Smooth muscle cell (in vitro differentiated cells): ENCODE results near the gene DLGAP1. TPM values are rescaled to one million over a fixed set of nuclear protein-coding genes. Genes with fewer than 3 reads are reported as not detected.

Experiments
- DNase-seq: peaks from one replicate; lab custom pipeline; 2025; ENCODE audit not compliant: unreplicated experiment; lab: John Stamatoyannopoulos, UW
- H2AFZ ChIP-seq: fragments of 200-600 bp; sonication (generic); 2 replicates; pipeline ENCODE4 v1.6.0; 2016; ENCODE audit warnings: antibody characterized with exemption, low read depth, mild to moderate bottlenecking
- H3F3A ChIP-seq: fragments of 200-600 bp; sonication (generic); 2 replicates; pipeline ENCODE4 v1.6.0; 2017; ENCODE audit warnings: antibody characterized with exemption, low read depth
- H3K27ac ChIP-seq: fragments of 200-600 bp; sonication (generic); 2 replicates; pipeline ENCODE4 v1.5.1; 2016; ENCODE audit warnings: low read depth, mild to moderate bottlenecking
- H3K27me3 ChIP-seq: fragments of 200-600 bp; sonication (generic); 2 replicates; pipeline ENCODE4 v1.6.1; 2016; ENCODE audit warnings: low read depth, mild to moderate bottlenecking
- H3K36me3 ChIP-seq: fragments of 200-600 bp; sonication (generic); 2 replicates; pipeline ENCODE4 v1.5.1; 2016; ENCODE audit warnings: low read depth
- H3K4me1 ChIP-seq: fragments of 200-600 bp; sonication (generic); 2 replicates; pipeline ENCODE4 v1.5.1; 2016; ENCODE audit warnings: low read depth
- H3K4me2 ChIP-seq: fragments of 200-600 bp; sonication (generic); 2 replicates; pipeline ENCODE4 v1.6.0; 2016; ENCODE audit warnings: mild to moderate bottlenecking
- H3K4me3 ChIP-seq: fragments of 200-600 bp; sonication (generic); 2 replicates; pipeline ENCODE4 v1.5.1; 2016; ENCODE audit warnings: mild to moderate bottlenecking
- H3K79me2 ChIP-seq: fragments of 200-600 bp; sonication (generic); 2 replicates; pipeline ENCODE4 v1.6.0; 2016; ENCODE audit warnings: low read depth, mild to moderate bottlenecking
- H3K9ac ChIP-seq: fragments of 200-600 bp; sonication (generic); 2 replicates; pipeline ENCODE4 v1.6.0; 2016; ENCODE audit warnings: low read depth
- H3K9me3 ChIP-seq: fragments of 200-600 bp; sonication (generic); replicated peaks from 2 replicates; pipeline ENCODE4 v1.5.1; 2016; ENCODE audit warnings: low read depth
- H4K20me1 ChIP-seq: fragments of 200-600 bp; sonication (generic); 2 replicates; pipeline ENCODE4 v1.6.0; 2016; ENCODE audit warnings: low read depth
- WGBS: methylation state at CpG from one replicate; pipeline ENCODE4 v1.1.7; 2016; ENCODE audit warnings: low lambda C conversion rate; 5-methylcytosine and 5-hydroxymethylcytosine counted together
- polyA plus RNA-seq: library from polyadenylated mRNA; unstranded; fragments of >200 nt; fragmentation: Nextera tagmentation; extraction: Ambion mirVana; gene quantifications from 2 replicates; pipeline ENCODE4 v1.2.1, GENCODE V29; 2016
- total RNA-seq: library from RNA; depleted of rRNA; stranded (reverse); fragments of >200 nt; gene quantifications from 2 replicates; pipeline ENCODE4 v1.2.3, GENCODE V29; 2014
- TF ChIP-seq, protein P1 (sequence below): fragments of 200-600 bp; sonication (generic); IDR thresholded peaks from 2 replicates; pipeline ENCODE4 v1.5.1; 2017; ENCODE audit warnings: borderline replicate concordance, mild to moderate bottlenecking, antibody characterized with exemption; ENCODE audit not compliant: insufficient read depth, poor library complexity, severe bottlenecking

Gene DLGAP1
- total and polyA plus RNA-seq, 2 experiments from 2014 or later = 2.6 to 11.3 TPM

DNA sequence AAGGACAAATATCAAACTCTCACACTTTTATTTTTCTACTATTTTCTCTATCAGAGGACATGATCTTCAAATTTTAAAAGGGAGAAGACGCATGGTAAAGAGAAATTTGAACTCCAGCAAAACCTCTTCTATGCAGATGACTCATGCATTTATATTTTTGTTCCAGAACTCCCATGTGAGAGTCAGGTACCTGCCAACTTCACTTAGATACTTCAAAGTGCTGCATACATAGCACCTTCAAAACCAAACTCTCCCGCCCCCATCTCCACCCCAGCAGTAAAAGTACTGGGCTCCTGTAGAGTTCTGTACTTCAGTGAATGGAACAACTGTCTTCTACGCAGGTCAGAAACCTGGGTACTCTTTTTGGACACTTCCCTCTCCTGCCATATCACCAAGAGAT is 606.8 kb downstream of the DLGAP1 start:
- Histone ChIP-seq H2AFZ (no peak overlapping the region), H4K20me1 (peaks cover 7% of the 10 kb centered on the region), H3K36me3 (no peaks in the 10 kb centered on the region), H3K27ac (no peak overlapping the region), H3K4me2 (no peak overlapping the region), H3K9ac (no peak overlapping the region), H3K9me3 (no peaks in the 10 kb centered on the region), H3K79me2 (no peaks in the 10 kb centered on the region), H3K27me3 (no peaks in the 10 kb centered on the region), H3K4me3 (no peak overlapping the region), H3K4me1 (no peaks in the 10 kb centered on the region), H3F3A (no peaks in the 10 kb centered on the region)
- no peak for DNase-seq
- TF ChIP-seq, protein P1, sequence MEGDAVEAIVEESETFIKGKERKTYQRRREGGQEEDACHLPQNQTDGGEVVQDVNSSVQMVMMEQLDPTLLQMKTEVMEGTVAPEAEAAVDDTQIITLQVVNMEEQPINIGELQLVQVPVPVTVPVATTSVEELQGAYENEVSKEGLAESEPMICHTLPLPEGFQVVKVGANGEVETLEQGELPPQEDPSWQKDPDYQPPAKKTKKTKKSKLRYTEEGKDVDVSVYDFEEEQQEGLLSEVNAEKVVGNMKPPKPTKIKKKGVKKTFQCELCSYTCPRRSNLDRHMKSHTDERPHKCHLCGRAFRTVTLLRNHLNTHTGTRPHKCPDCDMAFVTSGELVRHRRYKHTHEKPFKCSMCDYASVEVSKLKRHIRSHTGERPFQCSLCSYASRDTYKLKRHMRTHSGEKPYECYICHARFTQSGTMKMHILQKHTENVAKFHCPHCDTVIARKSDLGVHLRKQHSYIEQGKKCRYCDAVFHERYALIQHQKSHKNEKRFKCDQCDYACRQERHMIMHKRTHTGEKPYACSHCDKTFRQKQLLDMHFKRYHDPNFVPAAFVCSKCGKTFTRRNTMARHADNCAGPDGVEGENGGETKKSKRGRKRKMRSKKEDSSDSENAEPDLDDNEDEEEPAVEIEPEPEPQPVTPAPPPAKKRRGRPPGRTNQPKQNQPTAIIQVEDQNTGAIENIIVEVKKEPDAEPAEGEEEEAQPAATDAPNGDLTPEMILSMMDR = no peak
- WGBS = 96% methylated on average over 3 of the region's 3 CpGs

DNA sequence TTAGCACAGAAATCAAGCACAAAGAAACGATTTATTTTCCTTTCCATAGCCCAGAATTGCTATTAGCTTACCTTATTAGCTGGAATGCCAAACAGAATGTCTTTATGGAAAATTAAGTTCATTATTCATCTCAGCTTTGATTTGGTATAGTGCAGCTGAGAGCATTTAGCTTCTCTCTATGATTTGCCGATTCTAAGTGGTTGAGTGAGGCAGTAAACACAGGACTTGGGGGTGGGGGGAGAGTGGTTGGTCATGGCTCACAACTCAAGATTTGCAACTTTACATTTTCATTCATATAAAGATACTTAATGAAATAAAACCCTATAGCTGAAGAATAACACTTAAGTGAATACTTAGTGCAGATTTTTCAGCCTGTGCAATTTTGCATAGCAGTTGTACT is 609.9 kb downstream of the DLGAP1 start:
- H3F3A ChIP-seq = no peaks in the 10 kb centered on the region
- no peaks in the 10 kb centered on the region for H3K27me3 ChIP-seq
- no peak overlapping the region for H3K27ac ChIP-seq
- no peak overlapping the region for H3K4me2 ChIP-seq
- no peaks in the 10 kb centered on the region for H3K9me3 ChIP-seq
- peaks cover 7% of the 10 kb centered on the region for H4K20me1 ChIP-seq
- H3K4me1 ChIP-seq = peaks cover 16% of the 10 kb centered on the region
- no peak overlapping the region for H2AFZ ChIP-seq
- no peaks in the 10 kb centered on the region for H3K79me2 ChIP-seq
- 90% methylated on average over 2 of the region's 2 CpGs for WGBS
- H3K4me3 ChIP-seq = no peak overlapping the region
- TF ChIP-seq, protein P1 = no peak
- H3K36me3 ChIP-seq = no peaks in the 10 kb centered on the region
- DNase-seq = no peak
- H3K9ac ChIP-seq = no peak overlapping the region

DNA sequence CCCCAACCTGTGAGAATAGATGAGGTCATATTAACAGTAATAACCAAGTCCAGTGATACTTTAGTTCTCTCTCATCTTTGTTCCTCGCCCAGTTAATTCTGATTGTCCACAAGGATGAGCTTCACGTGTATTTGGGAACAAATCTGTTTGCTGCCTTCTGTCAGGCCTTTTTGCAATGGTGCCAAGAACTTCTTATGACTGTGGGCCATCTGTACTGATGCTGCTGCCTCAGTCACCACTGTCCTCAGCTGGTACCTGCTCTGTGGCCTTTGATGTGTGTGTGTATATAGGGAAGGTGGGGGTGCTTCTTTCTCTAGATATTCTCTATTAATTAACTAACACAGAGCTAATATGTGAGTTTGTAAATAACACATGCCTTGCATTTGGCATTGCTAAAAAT is 612.3 kb downstream of the DLGAP1 start:
- no peak for DNase-seq
- H3K36me3 ChIP-seq = no peaks in the 10 kb centered on the region
- peaks cover 7% of the 10 kb centered on the region for H4K20me1 ChIP-seq
- TF ChIP-seq, protein P1 = no peak
- 89% methylated on average over 2 of the region's 2 CpGs for WGBS
- H3K9me3 ChIP-seq = no peaks in the 10 kb centered on the region
- H3K27me3 ChIP-seq = no peaks in the 10 kb centered on the region
- no peaks in the 10 kb centered on the region for H3K79me2 ChIP-seq
- no peak overlapping the region for H3K4me3 ChIP-seq
- no peaks in the 10 kb centered on the region for H3F3A ChIP-seq
- no peak overlapping the region for H2AFZ ChIP-seq
- H3K27ac ChIP-seq = no peak overlapping the region
- H3K9ac ChIP-seq = no peak overlapping the region
- no peak overlapping the region for H3K4me2 ChIP-seq
- H3K4me1 ChIP-seq = peaks cover 36% of the 10 kb centered on the region

DNA sequence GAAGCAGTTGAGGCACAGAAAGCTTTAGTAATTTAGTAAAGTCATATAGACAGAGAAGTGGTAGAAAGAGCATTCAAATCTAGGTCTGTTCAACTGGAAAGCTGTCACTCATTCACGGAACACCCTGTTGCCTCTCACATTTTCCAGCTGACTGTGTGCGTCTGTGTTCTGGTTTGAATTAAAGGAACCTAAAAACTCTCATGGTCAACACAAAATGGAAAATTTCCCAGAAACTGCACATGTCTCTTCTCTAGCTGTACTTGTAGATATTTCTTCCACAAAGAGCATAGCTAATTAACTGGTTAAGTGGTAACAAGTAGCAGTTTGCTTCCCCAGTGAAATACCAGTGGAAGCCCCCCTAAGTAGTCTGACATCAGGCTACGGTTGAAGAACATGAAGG is 614.3 kb downstream of the DLGAP1 start:
- H4K20me1 ChIP-seq = no peaks in the 10 kb centered on the region
- DNase-seq = no peak
- no peaks in the 10 kb centered on the region for H3K36me3 ChIP-seq
- no peak overlapping the region for H3K9ac ChIP-seq
- H3K9me3 ChIP-seq = no peaks in the 10 kb centered on the region
- H3K4me3 ChIP-seq = no peak overlapping the region
- H3K4me1 ChIP-seq = peaks cover 53% of the 10 kb centered on the region
- H3K27ac ChIP-seq = no peak overlapping the region
- H3K27me3 ChIP-seq = no peaks in the 10 kb centered on the region
- H3K4me2 ChIP-seq = no peak overlapping the region
- WGBS = 77% methylated on average over 3 of the region's 3 CpGs
- H2AFZ ChIP-seq = no peak overlapping the region
- TF ChIP-seq, protein P1 = no peak
- no peaks in the 10 kb centered on the region for H3K79me2 ChIP-seq
- H3F3A ChIP-seq = no peaks in the 10 kb centered on the region
